Measurements from ENCODE around the gene B3GNT7.
A peak's percentile ranks its signal among the peaks of the same experiment; 100 is the strongest.

The B3GNT7 gene

DNA sequence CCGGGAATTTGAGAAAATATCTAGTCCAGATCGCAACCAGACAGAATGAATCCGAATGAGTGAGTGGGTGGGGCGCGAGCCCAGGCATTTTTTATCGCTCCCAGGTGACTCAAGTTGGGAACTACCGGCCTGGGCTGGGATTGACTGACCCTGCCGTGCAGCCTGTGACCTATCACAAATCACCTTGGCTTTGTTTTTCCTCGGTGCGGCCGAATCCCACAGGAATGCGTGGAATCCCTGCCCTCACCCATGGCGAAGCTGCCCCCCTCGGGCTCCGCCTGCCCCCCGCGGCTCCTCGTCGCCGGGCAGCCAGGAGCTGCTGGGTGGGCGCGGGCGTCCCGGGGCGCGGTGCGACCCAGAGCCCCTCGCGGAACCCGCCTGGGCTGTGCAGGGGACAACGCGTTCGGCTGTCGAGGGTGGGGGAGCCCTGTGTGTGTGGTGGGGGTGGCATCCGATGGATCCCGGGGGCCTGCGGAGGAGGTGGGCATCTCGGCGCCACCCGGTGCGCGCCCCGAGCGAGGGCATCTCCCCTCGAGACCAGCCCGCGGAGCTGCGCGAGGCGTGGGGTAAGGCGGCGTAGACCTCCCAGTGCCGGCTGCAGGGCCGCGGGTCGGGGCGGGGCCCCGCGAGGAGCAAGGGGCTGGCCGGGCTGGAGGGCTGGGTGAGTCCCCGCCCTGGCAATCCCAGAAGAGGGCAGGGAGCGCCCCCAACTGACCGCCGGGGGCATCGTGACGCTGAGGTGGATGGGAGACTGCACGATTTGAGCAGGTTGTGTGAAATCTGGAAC is 16.5 kb downstream of the B3GNT7 start:
- H2AK5ac ChIP-seq (ENCODE audit: low read length): no peak overlapping the region
- peak overlapping the region; percentile 77 for H2AFZ ChIP-seq (ENCODE audit: insufficient read depth, low read length, poor library complexity)
- no peak overlapping the region for H3K23ac ChIP-seq (ENCODE audit: low read length)
- peak overlapping the region; percentile 86 for H3K4me2 ChIP-seq (ENCODE audit: low read length)
- H3K4ac ChIP-seq (ENCODE audit: low read depth, low read length): peak overlapping the region; percentile 46
- peak; percentile 81 to 89 for DNase-seq
- no CpG with 5 or more reads among the region's 67 CpGs for WGBS (ENCODE audit: extremely low coverage, insufficient coverage, insufficient read length)
- peak overlapping the region; percentile 72 for H3K27ac ChIP-seq (ENCODE audit: low read depth, low read length)
- H3K9ac ChIP-seq (ENCODE audit: low read length): peak overlapping the region; percentile 71
- peak overlapping the region; percentile 93 for H4K91ac ChIP-seq (ENCODE audit: low read depth, low read length)
- H3K4me1 ChIP-seq (ENCODE audit: control insufficient read depth in 1 of 2, insufficient read depth in 2 of 2, low read length in 2 of 2): peaks cover 4 to 11% of the 10 kb centered on the region in 2 experiments
- H3K14ac ChIP-seq (ENCODE audit: low read length): peak overlapping the region; percentile 87
- peak overlapping the region; percentile 13 for H4K12ac ChIP-seq (ENCODE audit: low read depth, low read length)
- H2BK120ac ChIP-seq (ENCODE audit: insufficient read depth, low read length, poor library complexity): peak overlapping the region; percentile 85
- H2BK5ac ChIP-seq (ENCODE audit: low read depth, low read length, poor library complexity): peak overlapping the region; percentile 67
- no peaks in the 10 kb centered on the region for H3K27me3 ChIP-seq (ENCODE audit: insufficient read depth, low read length)
- peak overlapping the region; percentile 74 for H2BK12ac ChIP-seq (ENCODE audit: low read length)
- H3K9me3 ChIP-seq (ENCODE audit: insufficient read depth, low read depth, low read length): peaks cover 3% of the 10 kb centered on the region
- H3K79me2 ChIP-seq (ENCODE audit: control insufficient read depth, insufficient read depth, low read length, poor library complexity): no peaks in the 10 kb centered on the region
- peaks cover 5% of the 10 kb centered on the region for H3K79me1 ChIP-seq (ENCODE audit: low read length)
- peak overlapping the region; percentile 76 for H4K8ac ChIP-seq (ENCODE audit: low read depth, low read length)
- H3K4me3 ChIP-seq (ENCODE audit: low read depth, low read length): peak overlapping the region; percentile 82
- peak overlapping the region; percentile 74 for H3K18ac ChIP-seq (ENCODE audit: low read length)
- H3K36me3 ChIP-seq (ENCODE audit: control insufficient read depth in 1 of 2, insufficient read depth in 2 of 2, low read length in 2 of 2): no peaks in the 10 kb centered on the region

DNA sequence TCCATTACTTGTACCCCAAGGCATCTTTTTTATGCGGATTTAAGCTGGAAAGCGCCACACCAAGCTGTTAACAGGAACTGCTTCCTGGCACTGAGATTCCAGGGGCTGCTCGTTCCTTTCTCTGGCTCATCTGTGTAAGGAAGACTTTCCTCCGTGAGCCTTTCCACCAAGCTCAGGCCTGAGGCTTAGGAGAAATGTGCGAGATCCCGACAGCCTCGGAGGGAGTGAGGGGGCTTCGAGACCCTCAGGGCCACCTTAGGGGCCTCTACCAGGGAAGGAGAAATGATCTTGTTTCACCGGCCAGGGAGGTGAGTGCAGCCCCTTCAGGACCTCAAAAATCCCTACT is 17.1 kb downstream of the B3GNT7 start:
- DNase-seq: no peak
- Histone ChIP-seq H2BK12ac (ENCODE audit: low read length) (no peak overlapping the region), H3K14ac (ENCODE audit: low read length) (no peak overlapping the region), H3K79me2 (ENCODE audit: control insufficient read depth, insufficient read depth, low read length, poor library complexity) (no peaks in the 10 kb centered on the region), H3K9ac (ENCODE audit: low read length) (no peak overlapping the region), H3K23ac (ENCODE audit: low read length) (no peak overlapping the region), H4K91ac (ENCODE audit: low read depth, low read length) (no peak overlapping the region), H3K4me3 (ENCODE audit: low read depth, low read length) (no peak overlapping the region), H2BK5ac (ENCODE audit: low read depth, low read length, poor library complexity) (no peak overlapping the region), H2AK5ac (ENCODE audit: low read length) (peak overlapping the region; percentile 24), H3K79me1 (ENCODE audit: low read length) (peaks cover 5% of the 10 kb centered on the region), H2AFZ (ENCODE audit: insufficient read depth, low read length, poor library complexity) (no peak overlapping the region), H4K8ac (ENCODE audit: low read depth, low read length) (no peak overlapping the region), H2BK120ac (ENCODE audit: insufficient read depth, low read length, poor library complexity) (no peak overlapping the region), H3K27me3 (ENCODE audit: insufficient read depth, low read length) (no peaks in the 10 kb centered on the region), H3K4ac (ENCODE audit: low read depth, low read length) (no peak overlapping the region), H3K36me3 (ENCODE audit: control insufficient read depth in 1 of 2, insufficient read depth in 2 of 2, low read length in 2 of 2) (no peaks in the 10 kb centered on the region), H3K18ac (ENCODE audit: low read length) (no peak overlapping the region), H4K12ac (ENCODE audit: low read depth, low read length) (no peak overlapping the region), H3K4me2 (ENCODE audit: low read length) (peak overlapping the region; percentile 7), H3K9me3 (ENCODE audit: insufficient read depth, low read depth, low read length) (peaks cover 3% of the 10 kb centered on the region), H3K27ac (ENCODE audit: low read depth, low read length) (no peak overlapping the region), H3K4me1 (ENCODE audit: control insufficient read depth in 1 of 2, insufficient read depth in 2 of 2, low read length in 2 of 2) (peaks cover 4 to 11% of the 10 kb centered on the region in 2 experiments)
- no CpG with 5 or more reads among the region's 9 CpGs for WGBS (ENCODE audit: extremely low coverage, insufficient coverage, insufficient read length)

- no peak overlapping the region for H3K4me2 ChIP-seq (ENCODE audit: low read length)
- H3K79me1 ChIP-seq (ENCODE audit: low read length): peaks cover 5% of the 10 kb centered on the region
- H3K79me2 ChIP-seq (ENCODE audit: control insufficient read depth, insufficient read depth, low read length, poor library complexity): no peaks in the 10 kb centered on the region
- H3K23ac ChIP-seq (ENCODE audit: low read length): no peak overlapping the region
- no peak overlapping the region for H2BK120ac ChIP-seq (ENCODE audit: insufficient read depth, low read length, poor library complexity)
- H3K18ac ChIP-seq (ENCODE audit: low read length): no peak overlapping the region
- no peaks in the 10 kb centered on the region for H3K36me3 ChIP-seq (ENCODE audit: control insufficient read depth in 1 of 2, insufficient read depth in 2 of 2, low read length in 2 of 2)
- H4K91ac ChIP-seq (ENCODE audit: low read depth, low read length): no peak overlapping the region
- no peaks in the 10 kb centered on the region for H3K27me3 ChIP-seq (ENCODE audit: insufficient read depth, low read length)
- H3K14ac ChIP-seq (ENCODE audit: low read length): no peak overlapping the region
- no peak overlapping the region for H3K27ac ChIP-seq (ENCODE audit: low read depth, low read length)
- H3K4me1 ChIP-seq (ENCODE audit: control insufficient read depth in 1 of 2, insufficient read depth in 2 of 2, low read length in 2 of 2): peaks cover 4 to 11% of the 10 kb centered on the region in 2 experiments
- no peak for DNase-seq
- no peak overlapping the region for H3K4ac ChIP-seq (ENCODE audit: low read depth, low read length)
- H2AK5ac ChIP-seq (ENCODE audit: low read length): no peak overlapping the region
- H3K9me3 ChIP-seq (ENCODE audit: insufficient read depth, low read depth, low read length): peaks cover 3% of the 10 kb centered on the region
- no CpG with 5 or more reads among the region's 6 CpGs for WGBS (ENCODE audit: extremely low coverage, insufficient coverage, insufficient read length)
- H2BK5ac ChIP-seq (ENCODE audit: low read depth, low read length, poor library complexity): no peak overlapping the region
- H4K8ac ChIP-seq (ENCODE audit: low read depth, low read length): no peak overlapping the region
- H4K12ac ChIP-seq (ENCODE audit: low read depth, low read length): no peak overlapping the region
- no peak overlapping the region for H2AFZ ChIP-seq (ENCODE audit: insufficient read depth, low read length, poor library complexity)
- H3K4me3 ChIP-seq (ENCODE audit: low read depth, low read length): no peak overlapping the region
- no peak overlapping the region for H3K9ac ChIP-seq (ENCODE audit: low read length)
- no peak overlapping the region for H2BK12ac ChIP-seq (ENCODE audit: low read length)
Measured at GRCh38 chr2:231413456-231413855, 17.9 kb downstream of the B3GNT7 start.

DNA sequence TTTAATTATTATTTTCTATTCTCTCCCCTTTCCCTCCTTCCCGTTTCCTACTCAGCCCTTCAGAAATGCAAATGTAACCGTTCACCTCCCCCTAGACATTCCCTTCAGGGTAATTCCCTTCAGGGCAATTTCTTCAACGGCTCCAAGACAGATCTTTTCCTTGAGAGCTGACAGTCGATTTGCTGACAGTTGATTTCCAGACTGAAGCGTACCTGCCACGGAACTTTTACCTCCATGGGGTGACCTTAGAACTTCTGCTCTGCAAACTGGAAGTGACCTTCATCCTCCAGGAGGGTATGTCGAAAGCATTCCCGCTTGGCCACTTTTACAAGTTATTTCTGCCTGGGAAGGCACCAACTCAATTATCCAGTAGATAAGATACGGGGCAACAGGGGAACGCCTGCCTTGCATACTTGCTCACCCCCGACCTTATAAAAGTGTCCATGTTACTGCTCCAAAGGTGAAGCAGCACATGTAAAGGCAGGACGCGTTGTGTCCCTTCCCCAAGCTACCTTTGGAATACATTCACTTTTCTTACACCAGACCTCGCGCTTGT is 18.5 kb downstream of the B3GNT7 start:
- Histone ChIP-seq H2BK5ac (ENCODE audit: low read depth, low read length, poor library complexity) (no peak overlapping the region), H3K4me2 (ENCODE audit: low read length) (peak overlapping the region; percentile 18), H3K9me3 (ENCODE audit: insufficient read depth, low read depth, low read length) (peaks cover 3% of the 10 kb centered on the region), H3K79me2 (ENCODE audit: control insufficient read depth, insufficient read depth, low read length, poor library complexity) (no peaks in the 10 kb centered on the region), H2AK5ac (ENCODE audit: low read length) (no peak overlapping the region), H3K18ac (ENCODE audit: low read length) (no peak overlapping the region), H3K4me3 (ENCODE audit: low read depth, low read length) (no peak overlapping the region), H4K91ac (ENCODE audit: low read depth, low read length) (no peak overlapping the region), H2BK120ac (ENCODE audit: insufficient read depth, low read length, poor library complexity) (no peak overlapping the region), H3K14ac (ENCODE audit: low read length) (no peak overlapping the region), H3K27me3 (ENCODE audit: insufficient read depth, low read length) (no peaks in the 10 kb centered on the region), H3K4me1 (ENCODE audit: control insufficient read depth in 1 of 2, insufficient read depth in 2 of 2, low read length in 2 of 2) (peaks cover 4 to 11% of the 10 kb centered on the region in 2 experiments), H3K4ac (ENCODE audit: low read depth, low read length) (no peak overlapping the region), H3K27ac (ENCODE audit: low read depth, low read length) (no peak overlapping the region), H3K36me3 (ENCODE audit: control insufficient read depth in 1 of 2, insufficient read depth in 2 of 2, low read length in 2 of 2) (no peaks in the 10 kb centered on the region), H4K8ac (ENCODE audit: low read depth, low read length) (no peak overlapping the region), H4K12ac (ENCODE audit: low read depth, low read length) (no peak overlapping the region), H3K23ac (ENCODE audit: low read length) (no peak overlapping the region), H3K79me1 (ENCODE audit: low read length) (peaks cover 5% of the 10 kb centered on the region), H3K9ac (ENCODE audit: low read length) (no peak overlapping the region), H2AFZ (ENCODE audit: insufficient read depth, low read length, poor library complexity) (no peak overlapping the region), H2BK12ac (ENCODE audit: low read length) (no peak overlapping the region)
- no CpG with 5 or more reads among the region's 15 CpGs for WGBS (ENCODE audit: extremely low coverage, insufficient coverage, insufficient read length)
- DNase-seq: peak in 1 of 2 donors; percentile 43
